Nephron progenitor cell (in vitro differentiated cells): ENCODE data around the gene SRGAP3.

ENCODE experiments used
- DNase-seq: peaks from one replicate; pipeline ENCODE4 v3.0.0; 2021
- H3K27ac Mint-ChIP-seq: 2 replicates; pipeline ENCODE4 v1.8.0; 2021; ENCODE audit warnings: mild to moderate bottlenecking, moderate library complexity, mixed read lengths
- H3K27me3 Mint-ChIP-seq: 2 replicates; pipeline ENCODE4 v1.8.0; 2021; ENCODE audit warnings: mild to moderate bottlenecking, low read depth, mixed read lengths; ENCODE audit not compliant: poor library complexity
- H3K36me3 Mint-ChIP-seq: 2 replicates; pipeline ENCODE4 v1.8.0; 2021; ENCODE audit warnings: low read depth, mixed read lengths
- H3K4me1 Mint-ChIP-seq: 2 replicates; pipeline ENCODE4 v1.8.0; 2021; ENCODE audit warnings: mixed read lengths
- H3K4me3 Mint-ChIP-seq: 2 replicates; pipeline ENCODE4 v1.8.0; 2021; ENCODE audit warnings: mild to moderate bottlenecking, moderate library complexity, mixed read lengths
- H3K9me3 Mint-ChIP-seq: 2 replicates; pipeline ENCODE4 v1.8.0; 2021; ENCODE audit warnings: mild to moderate bottlenecking, moderate library complexity, mixed read lengths
- CTCF ChIP-seq: fragments of 200-600 bp; sonication (generic); IDR thresholded peaks from 2 replicates; pipeline ENCODE4 v1.5.0; 2021; ENCODE audit warnings: antibody characterized with exemption

Gene SRGAP3

GRCh38 chr3:9143184-9143583 lies 106.3 kb downstream of the SRGAP3 start:
- Mint-ChIP-seq H3K9me3 (peaks cover 37% of the 10 kb centered on the region), H3K36me3 (peaks cover 34% of the 10 kb centered on the region), H3K4me3 (no peak overlapping the region), H3K27me3 (peaks cover 9% of the 10 kb centered on the region), H3K4me1 (peaks cover 89% of the 10 kb centered on the region), H3K27ac (peak overlapping the region; percentile 96)
- no peak for TF ChIP-seq CTCF
- DNase-seq: no peak

- Mint-ChIP-seq H3K27ac (peak overlapping the region; percentile 78), H3K9me3 (peaks cover 37% of the 10 kb centered on the region), H3K4me1 (peaks cover 89% of the 10 kb centered on the region), H3K27me3 (peaks cover 6% of the 10 kb centered on the region), H3K36me3 (peaks cover 34% of the 10 kb centered on the region), H3K4me3 (peak overlapping the region; percentile 43)
- TF ChIP-seq CTCF: no peak
- peak; percentile 26 for DNase-seq
Measured at GRCh38 chr3:9142362-9142761, 107.1 kb downstream of the SRGAP3 start.

GRCh38 chr3:9141928-9142289 lies 107.5 kb downstream of the SRGAP3 start:
- H3K4me1 Mint-ChIP-seq: peaks cover 89% of the 10 kb centered on the region
- no peak for DNase-seq

GRCh38 chr3:9139366-9139765 lies 110.1 kb downstream of the SRGAP3 start:
- Mint-ChIP-seq H3K9me3 (peaks cover 21% of the 10 kb centered on the region), H3K4me3 (no peak overlapping the region), H3K36me3 (peaks cover 20% of the 10 kb centered on the region), H3K4me1 (peaks cover 94% of the 10 kb centered on the region), H3K27ac (no peak overlapping the region), H3K27me3 (peaks cover 12% of the 10 kb centered on the region)
- no peak for DNase-seq
- TF ChIP-seq CTCF: no peak

More at GRCh38 chr3:9141928-9142289, 107.5 kb downstream of the SRGAP3 start:
- TF ChIP-seq CTCF: no peak
- Mint-ChIP-seq H3K9me3 (peaks cover 37% of the 10 kb centered on the region), H3K27ac (peak overlapping the region; percentile 99), H3K27me3 (peaks cover 9% of the 10 kb centered on the region), H3K4me3 (peak overlapping the region; percentile 43), H3K36me3 (peaks cover 34% of the 10 kb centered on the region)

GRCh38 chr3:9137676-9138075 lies 111.8 kb downstream of the SRGAP3 start:
- H3K4me3 Mint-ChIP-seq: no peak overlapping the region
- H3K36me3 Mint-ChIP-seq: peaks cover 15% of the 10 kb centered on the region
- peaks cover 13% of the 10 kb centered on the region for H3K27me3 Mint-ChIP-seq
- peaks cover 84% of the 10 kb centered on the region for H3K4me1 Mint-ChIP-seq
- peaks cover 12% of the 10 kb centered on the region for H3K9me3 Mint-ChIP-seq
- no peak for TF ChIP-seq CTCF
- no peak overlapping the region for H3K27ac Mint-ChIP-seq
- DNase-seq: no peak

- Mint-ChIP-seq H3K4me1 (peaks cover 82% of the 10 kb centered on the region), H3K36me3 (peaks cover 15% of the 10 kb centered on the region), H3K4me3 (peak overlapping the region; percentile 59), H3K27ac (no peak overlapping the region), H3K27me3 (peaks cover 13% of the 10 kb centered on the region), H3K9me3 (peaks cover 12% of the 10 kb centered on the region)
- no peak for DNase-seq
- no peak for TF ChIP-seq CTCF
Measured at GRCh38 chr3:9136746-9137465, 112.5 kb downstream of the SRGAP3 start.
